C1 segment of cervical spinal cord (tissue), 14 donors: ENCODE data around the gene RNF19B.
A peak's percentile ranks its signal among the peaks of the same experiment; 100 is the strongest.

Experiments
- DNase-seq, 14 donors: peaks; one replicate each; lab custom pipeline; 2025; lab: John Stamatoyannopoulos, UW

RNF19B gene

DNA sequence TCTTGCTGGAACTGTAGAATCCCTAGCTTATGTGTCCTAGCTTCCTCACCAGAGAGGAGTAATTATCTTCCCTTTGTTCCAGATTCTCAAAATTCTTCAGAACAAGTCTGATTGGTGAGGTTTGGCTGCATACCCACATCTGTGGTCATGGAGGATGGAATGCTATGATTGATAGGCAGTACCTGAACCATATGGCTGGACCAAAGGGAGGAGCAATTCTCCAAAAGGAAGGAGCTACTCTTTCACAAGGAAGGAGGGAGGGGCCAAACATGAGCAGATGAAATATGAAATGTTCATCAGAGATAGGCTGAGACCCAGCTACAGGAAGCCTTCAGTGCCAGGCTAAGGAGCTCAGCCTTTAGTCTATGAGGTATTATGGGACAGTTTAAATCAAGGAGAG lies 5.0 kb upstream of the RNF19B start:
- no peak for DNase-seq

DNA sequence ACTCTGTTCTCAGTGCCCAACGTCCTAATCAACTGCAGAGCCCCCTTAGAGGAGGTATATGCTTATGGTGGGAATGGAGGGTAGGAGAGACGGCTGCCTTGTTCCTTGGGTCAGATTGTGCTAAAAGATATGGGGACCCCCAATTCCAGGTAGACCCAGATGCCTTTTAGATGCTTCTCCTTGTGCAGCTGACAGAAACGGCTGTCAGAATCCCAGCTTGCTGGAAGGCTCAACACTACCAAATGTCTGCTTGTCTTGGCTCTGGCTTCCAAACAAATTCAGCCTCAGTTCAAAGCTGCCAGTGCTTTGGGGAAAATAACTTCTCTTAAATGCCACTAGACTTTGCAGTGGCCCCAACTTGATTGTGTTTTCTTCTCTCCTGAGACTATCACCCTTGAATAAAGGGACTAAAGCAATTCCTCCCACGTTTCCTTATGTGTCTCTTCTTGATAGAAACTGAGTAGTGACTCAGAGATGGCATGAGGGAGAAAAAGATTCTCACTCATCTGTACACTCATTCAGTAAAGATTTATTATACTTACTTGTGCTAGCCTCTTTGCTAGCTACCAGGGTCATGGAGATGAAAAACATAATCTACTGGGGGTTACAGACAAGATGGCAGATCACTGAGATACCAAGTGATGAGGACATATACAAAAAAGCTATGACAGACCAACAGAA lies 3.4 kb upstream of the RNF19B start:
- DNase-seq: no peak

DNA sequence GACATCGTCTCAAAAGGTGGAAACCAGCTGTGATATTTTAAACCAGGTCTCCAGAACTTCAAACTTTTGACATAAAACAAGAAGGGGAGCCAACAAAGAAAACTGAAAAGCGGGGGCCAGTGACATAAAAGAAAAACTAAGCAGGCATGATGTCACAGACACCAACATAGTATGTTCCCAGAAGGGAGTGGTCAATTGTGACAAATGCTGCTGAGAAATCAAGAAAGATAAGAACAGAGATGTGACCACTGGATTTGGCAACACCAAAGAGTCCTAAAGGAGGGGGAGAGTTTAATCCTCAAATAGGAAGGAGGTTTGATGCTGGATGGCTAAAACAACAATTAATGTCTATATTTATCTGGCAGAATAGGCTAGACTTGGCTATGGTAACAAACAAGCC lies 2.3 kb upstream of the RNF19B start:
- no peak for DNase-seq

- no peak for DNase-seq
Observed at GRCh38 chr1:32965251-32965747, 690 bp upstream of the RNF19B start.

DNA sequence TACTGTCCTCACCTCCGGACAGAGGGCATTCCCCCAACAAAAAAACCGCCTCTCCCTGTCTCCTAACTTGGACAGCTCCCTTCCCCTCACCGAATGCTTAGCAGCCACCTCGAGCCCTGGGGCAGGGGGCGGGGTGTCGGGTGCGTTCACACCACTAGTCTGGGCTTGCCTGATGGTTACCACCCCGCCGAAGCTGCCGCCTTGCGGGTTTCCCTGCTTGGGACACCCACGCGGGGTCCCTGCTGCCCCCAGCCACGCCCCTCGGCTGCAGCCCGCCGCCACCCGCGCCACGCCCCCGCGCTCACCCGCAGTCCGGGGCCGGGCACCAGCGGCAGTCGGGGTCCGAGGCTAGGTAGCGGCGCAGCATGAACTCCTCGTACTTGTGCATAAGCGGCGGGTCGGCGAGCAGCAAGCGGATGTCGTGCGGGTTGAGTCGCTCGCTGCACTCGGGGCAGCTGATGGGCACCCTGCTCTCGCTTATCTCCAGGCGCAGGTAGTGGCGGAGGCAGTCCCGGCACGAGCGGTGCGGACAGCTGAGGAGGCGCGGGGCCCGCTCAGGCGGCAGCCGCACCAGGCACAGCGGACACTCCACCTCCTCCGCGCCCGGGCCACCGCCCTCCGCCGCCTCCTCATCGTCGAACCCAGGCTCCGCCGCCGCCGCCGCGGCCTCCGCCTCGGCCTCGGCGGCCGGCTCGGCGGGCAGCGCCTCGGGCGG lies 706 bp downstream of the RNF19B start:
- DNase-seq: peak in 8 of 14 donors; percentile 11 to 53 (median 38)

DNA sequence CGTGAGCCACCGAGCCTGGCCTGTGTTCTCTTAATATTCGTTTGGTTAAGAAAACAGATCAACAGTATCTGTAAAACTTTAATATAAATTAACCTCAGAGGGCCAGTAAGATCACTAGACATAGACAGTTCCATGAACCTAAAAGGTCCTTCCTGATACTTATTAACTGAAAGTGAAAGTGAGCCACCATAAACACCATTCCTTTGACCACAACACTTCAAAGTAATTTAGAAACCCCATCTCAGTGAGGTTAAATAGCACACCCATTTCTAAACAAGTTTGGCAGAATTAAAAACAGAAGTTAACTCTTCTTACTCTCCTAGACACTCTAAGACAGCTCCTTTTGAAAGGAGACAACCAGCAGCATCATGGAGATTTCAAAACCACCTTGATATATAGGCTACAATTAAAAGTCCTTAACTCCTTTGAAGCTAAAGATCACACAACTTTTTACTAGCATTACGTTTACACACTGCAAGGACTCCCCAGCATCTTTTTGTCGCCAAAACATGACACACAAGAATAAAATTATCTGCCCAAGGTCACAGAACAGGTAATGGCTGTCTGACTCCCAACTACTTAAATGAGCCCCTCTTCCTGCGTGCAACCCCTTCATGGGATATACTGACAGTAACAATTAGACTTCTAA lies 2.2 kb downstream of the RNF19B start:
- no peak for DNase-seq

DNA sequence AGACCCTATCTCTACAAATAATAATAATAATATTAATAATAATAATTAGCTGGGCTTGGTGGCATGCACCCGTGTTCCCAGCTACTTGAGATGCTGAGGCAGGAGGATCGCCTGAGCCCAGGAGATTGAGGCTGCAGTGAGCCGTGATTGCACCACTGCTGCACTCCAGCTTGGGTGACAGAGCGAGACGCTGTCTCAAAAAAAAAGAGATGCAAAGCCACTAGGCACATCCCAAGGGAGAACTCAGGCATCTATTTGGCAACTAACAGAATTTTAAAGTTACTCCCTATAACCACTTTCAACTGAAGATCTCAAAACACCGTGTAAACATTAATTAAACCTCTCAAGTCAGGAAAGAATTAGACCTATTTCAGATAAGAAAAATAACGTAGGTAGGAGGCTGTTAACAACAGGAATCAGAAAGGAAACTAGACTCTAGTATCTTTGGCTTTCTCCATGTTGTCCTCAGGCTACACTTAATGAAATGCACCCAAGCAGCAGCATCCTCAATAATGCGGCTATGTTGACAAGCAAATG lies 3.7 kb downstream of the RNF19B start:
- no peak for DNase-seq

DNA sequence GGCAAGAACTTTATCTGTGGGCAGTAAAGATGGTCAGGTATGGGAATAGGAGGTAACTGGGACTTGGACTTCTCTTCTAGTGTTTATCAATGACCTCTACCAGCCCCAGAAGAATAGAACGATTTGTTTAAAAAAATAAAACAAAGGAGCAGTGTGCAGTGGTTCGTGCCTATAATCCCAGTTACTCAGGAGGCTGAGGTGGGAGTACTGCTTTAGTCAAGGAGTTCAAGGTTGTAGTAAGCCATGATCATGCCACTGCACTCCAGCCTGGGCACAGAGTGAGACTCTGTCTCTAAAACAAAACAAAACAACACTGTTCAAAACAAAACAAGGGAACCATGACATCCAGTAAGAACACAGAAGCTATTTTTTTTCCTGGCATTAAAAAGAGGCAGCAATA lies 4.3 kb downstream of the RNF19B start:
- DNase-seq: no peak

GRCh38 chr1:32958827-32959226 lies 5.8 kb downstream of the RNF19B start:
- DNase-seq: no peak

GRCh38 chr1:32957017-32957416 lies 7.6 kb downstream of the RNF19B start:
- DNase-seq: no peak

- DNase-seq: no peak
Observed at GRCh38 chr1:32954168-32954567, 10.4 kb downstream of the RNF19B start.

DNA sequence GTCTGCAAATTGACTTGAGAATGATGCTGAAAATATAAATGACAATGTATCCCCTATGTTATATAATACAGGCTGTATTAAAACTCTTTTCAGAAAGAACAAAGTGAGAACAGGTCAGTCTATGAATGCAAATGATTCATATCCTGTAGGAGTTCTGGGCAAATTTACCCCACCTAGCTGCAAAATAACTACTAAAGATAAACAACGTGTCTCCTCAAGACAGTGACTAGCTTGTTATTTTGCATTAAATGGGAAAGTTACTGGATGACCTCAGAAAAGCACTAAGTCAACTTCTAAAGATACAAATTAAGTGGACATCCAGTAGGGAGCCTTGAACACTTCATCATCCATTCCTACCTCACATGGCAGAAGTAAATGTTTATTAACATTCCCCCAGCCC lies 11.1 kb downstream of the RNF19B start:
- no peak for DNase-seq

- DNase-seq: no peak
Observed at GRCh38 chr1:32949519-32949918, 15.1 kb downstream of the RNF19B start.

DNA sequence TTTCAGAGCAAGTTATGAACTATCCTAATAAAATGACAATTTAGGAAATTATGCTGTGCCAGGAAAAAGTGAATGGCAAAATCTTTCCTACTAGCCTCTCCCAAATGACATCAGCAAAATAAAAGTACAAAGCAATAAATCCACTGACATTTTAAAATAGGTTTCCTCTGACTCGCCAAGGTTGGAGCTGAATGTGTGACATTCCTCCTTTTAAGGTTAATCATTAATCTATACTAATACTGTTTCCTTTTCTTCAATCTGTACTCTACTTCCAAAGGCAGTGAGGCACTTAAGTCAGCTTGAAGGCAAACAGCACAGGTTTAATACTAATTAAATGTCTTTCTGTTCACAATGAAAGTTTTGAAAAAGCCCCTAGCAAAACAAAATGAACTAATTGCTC lies 15.7 kb downstream of the RNF19B start:
- DNase-seq: no peak

GRCh38 chr1:32948390-32948722 lies 16.3 kb downstream of the RNF19B start:
- DNase-seq: no peak

GRCh38 chr1:32947669-32948389 lies 16.8 kb downstream of the RNF19B start:
- DNase-seq: no peak

DNA sequence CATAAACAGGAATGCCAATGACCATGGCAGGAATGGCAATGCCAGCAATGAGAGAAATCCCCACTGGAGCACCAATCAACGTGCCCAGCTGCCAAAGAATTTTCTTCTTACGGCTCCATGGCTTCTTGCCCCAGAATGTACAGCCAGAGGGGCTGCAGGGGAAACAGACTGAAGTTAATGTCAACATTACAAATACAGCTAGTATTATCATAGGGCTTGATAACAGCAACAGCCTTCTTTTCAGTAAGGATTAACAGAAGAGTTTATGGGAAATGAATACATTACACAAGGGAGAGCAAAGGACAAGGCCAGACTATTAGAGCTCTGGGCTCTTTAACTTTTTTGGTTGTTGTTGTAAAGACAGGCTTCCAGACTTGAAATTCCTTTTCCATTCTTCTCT lies 18.2 kb downstream of the RNF19B start:
- no peak for DNase-seq

DNA sequence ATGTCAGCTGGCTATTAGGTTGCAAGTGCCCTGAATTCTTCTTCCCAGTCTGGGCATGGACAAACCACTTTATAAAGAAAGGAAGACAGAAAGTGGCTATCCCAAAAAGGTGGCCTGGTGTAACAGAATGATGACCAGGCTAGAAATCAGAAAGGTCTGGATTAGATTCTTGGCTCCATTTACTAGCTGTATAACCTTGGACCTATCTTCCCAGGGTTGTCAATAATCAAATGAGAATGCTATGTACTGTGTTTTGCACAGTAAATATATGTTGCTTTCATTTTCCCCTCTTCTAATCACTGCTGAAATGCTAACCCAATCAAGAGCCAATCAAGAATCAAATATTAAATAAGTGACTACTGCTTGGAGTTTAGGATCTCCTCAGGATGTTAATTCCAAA lies 20.4 kb downstream of the RNF19B start:
- no peak for DNase-seq

- peak in 2 of 14 donors; percentile 13 to 27 for DNase-seq
Observed at GRCh38 chr1:32939655-32940371, 24.8 kb downstream of the RNF19B start.

DNA sequence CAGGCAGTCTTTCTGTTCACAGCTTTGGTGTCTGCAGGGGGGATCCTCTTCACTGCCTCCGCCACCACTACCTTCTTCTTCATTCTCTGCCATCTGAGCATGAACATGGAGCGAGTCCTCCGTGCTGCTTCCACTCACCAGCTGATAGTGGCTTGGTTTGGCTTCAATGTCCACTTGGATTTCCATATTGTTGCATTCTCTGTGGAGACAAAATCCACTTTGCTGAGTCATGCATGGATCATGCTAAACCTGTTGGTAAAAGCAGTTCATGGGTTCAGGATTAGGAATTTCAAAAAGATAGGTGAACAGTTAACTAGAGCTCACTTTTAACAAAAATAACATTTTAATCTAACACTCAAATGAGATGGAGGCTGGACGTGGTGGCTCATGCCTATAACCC lies 27.5 kb downstream of the RNF19B start:
- DNase-seq: no peak

DNA sequence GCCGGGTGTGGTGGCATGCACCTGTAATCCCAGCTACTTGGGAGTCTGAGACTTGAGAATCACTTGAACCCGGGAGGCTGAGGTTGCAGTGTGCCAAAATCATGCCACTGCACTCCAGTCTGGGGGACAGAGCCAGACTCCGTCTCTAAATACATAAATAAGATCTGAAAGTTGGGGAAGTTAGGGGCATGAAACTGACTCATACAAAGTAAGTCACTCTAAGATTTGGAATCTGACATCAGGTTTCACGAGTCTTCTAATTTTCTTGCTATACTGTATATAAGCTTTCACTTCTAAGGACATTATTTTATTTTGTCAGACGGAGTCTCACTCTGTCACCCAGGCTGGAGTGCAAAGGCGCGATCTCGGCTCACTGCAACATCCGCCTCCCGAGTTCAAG lies 30.1 kb downstream of the RNF19B start:
- no peak for DNase-seq
